ENCODE data around the gene NDUFA11.
A peak's percentile ranks its signal among the peaks of the same experiment; 100 is the strongest.
"Not testable (repeated sequence)": the region's sequence is repeated elsewhere in the genome, so short reads cannot be mapped to it uniquely, and the experiment has no call there.

NDUFA11 gene

GRCh38 chr19:5851302-5851701 lies 52.3 kb downstream of the NDUFA11 start, which contains the start of gene FUT3:
Gene FUT3 (minus strand): TSS chr19:5851449.
- DNase-seq = no peak

DNA sequence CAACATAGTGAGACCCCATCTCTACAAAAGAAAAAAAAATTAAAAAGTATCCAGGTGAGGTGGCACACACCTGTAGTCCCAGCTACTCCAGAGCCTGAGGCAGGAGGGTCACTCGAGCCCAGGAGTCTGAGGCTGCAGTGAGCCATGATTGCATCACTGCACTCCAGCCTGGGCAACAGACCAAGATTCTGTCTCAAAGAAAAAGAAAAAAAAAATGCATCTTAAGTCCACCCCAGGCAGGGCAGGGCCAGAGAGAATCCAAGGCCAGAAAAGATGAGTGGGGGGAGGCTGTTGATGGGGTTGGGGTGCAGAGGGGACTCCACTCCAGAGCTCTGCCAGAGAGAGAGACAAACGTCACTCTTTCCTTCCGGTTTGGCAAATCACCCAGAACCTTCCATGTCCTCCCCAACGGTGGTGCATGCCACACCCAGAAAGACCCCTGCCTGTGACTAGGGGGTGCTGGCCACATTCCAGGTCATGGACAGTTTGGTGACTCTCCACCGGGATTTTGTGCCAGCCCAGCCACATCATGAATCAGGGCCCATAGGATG lies 52.8 kb downstream of the NDUFA11 start:
- DNase-seq = peak; percentile 85

- no peak for DNase-seq
Measured at GRCh38 chr19:5850189-5850588, 53.4 kb downstream of the NDUFA11 start.

DNA sequence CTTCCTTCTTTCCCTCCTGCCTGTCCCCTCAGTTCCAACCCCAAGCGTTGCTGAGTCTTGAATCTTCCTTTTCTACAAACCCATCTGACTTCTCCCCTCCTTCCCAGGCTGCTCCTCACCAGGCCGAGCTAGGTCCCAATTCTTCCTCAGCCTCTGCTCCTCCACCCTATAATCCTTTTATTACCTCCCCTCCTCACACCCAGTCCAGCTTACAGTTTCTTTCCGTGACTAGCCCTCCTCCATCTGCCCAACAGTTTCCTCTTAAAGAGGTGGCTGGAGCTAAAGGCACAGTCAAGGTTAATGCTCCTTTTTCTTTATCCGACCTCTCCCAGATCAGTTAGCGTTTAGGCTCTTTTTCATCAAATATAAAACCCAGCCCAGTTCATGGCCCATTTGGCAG lies 55.0 kb downstream of the NDUFA11 start:
- peak; percentile 69 for DNase-seq

DNA sequence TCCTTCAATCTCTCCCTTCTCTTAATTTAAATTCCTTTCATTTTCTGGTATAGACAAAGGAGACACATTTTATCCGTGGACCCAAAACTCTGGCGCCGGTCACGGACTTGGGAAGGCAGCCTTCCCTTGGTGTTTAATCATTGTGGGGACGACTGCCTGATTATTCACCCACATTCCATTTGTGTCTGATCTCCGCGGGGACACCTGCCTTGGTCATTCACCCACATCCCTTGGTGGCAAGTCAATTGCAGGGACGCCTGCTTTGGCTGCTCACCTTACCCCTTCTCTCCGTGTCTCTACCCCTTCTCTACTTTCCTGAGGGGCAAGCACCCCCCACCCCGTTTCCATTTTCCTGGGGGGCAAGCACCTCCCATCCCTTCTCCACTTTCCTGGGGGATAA lies 55.7 kb downstream of the NDUFA11 start:
- DNase-seq = not testable (repeated sequence)

All from NCI-H69 (cell line).